ENCODE data around the gene GRPR. TPM values are rescaled to one million over a fixed set of nuclear protein-coding genes. Genes with fewer than 3 reads are reported as not detected.
"Not testable (repeated sequence)": the region's sequence is repeated elsewhere in the genome, so short reads cannot be mapped to it uniquely, and the experiment has no call there.

The GRPR gene
- polyA plus RNA-seq, 1 donor (not counting 4 experiments of a cell fraction or from before 2014, with no cell fraction given): 0.08 TPM

GRCh38 chrX:16156692-16157331, 33.4 kb downstream of the GRPR start:
- TF ChIP-seq CTCF (optimal IDR thresholded peaks at IDR 0.05 in 1 of 3, IDR thresholded peaks at IDR 0.05 in 1 of 3, conservative IDR thresholded peaks at IDR 0.05 in 1 of 3; ENCODE audit: extremely low read depth in 1 of 3, insufficient read depth in 2 of 3, low read length in 3 of 3): no peak
- TF ChIP-seq EZH2 (IDR thresholded peaks at IDR 0.05; ENCODE audit: low read length): no peak
- no peaks in the 10 kb centered on the region for H4K20me1 ChIP-seq (ENCODE audit: control insufficient read depth, extremely low read depth, insufficient read depth, low read length)
- H3K27me3 ChIP-seq (ENCODE audit: control insufficient read depth, extremely low read depth, insufficient read depth, low read length): no peaks in the 10 kb centered on the region
- no peaks in the 10 kb centered on the region for H3K9me3 ChIP-seq (ENCODE audit: control insufficient read depth, low read depth, low read length)
- dilution Hi-C loops (cut with MboI; ENCODE audit: extremely low pct_ligation_motif_present, low sequenced_read_pairs): no loop called here
- no peaks in the 10 kb centered on the region for H3K79me2 ChIP-seq (ENCODE audit: control insufficient read depth, insufficient read depth, low read length)
- DNase-seq (ENCODE audit: low read depth, low spot score) (no peak), FAIRE-seq (no peak)
- H3K4me1 ChIP-seq (ENCODE audit: control insufficient read depth, extremely low read depth, insufficient read depth, low read length): peaks cover 22% of the 10 kb centered on the region
- H3K9ac ChIP-seq (ENCODE audit: control insufficient read depth, extremely low read depth, insufficient read depth, low read length): no peak overlapping the region
- H3K27ac ChIP-seq (ENCODE audit: control insufficient read depth, insufficient read depth, low read length): no peak overlapping the region
- H2AFZ ChIP-seq (ENCODE audit: control insufficient read depth, low read length): no peak overlapping the region
- no peak overlapping the region for H3K4me3 ChIP-seq (ENCODE audit: control insufficient read depth in 2 of 3, extremely low read depth in 1 of 3, insufficient read depth in 2 of 3, low read depth in 1 of 3, low read length in 3 of 3)
- no peaks in the 10 kb centered on the region for H3K9me1 ChIP-seq (ENCODE audit: control insufficient read depth, extremely low read depth, insufficient read depth, low read length)
- no peaks in the 10 kb centered on the region for H3K36me3 ChIP-seq (ENCODE audit: control insufficient read depth in 2 of 2, extremely low read depth in 1 of 2, insufficient read depth in 2 of 2, low read length in 2 of 2)
- no peak overlapping the region for H3K4me2 ChIP-seq (ENCODE audit: control insufficient read depth, extremely low read depth, insufficient read depth, low read depth, low read length)

- TF ChIP-seq CTCF (optimal IDR thresholded peaks at IDR 0.05 in 1 of 3, IDR thresholded peaks at IDR 0.05 in 1 of 3, conservative IDR thresholded peaks at IDR 0.05 in 1 of 3; ENCODE audit: extremely low read depth in 1 of 3, insufficient read depth in 2 of 3, low read length in 3 of 3): no peak
- TF ChIP-seq EZH2 (IDR thresholded peaks at IDR 0.05; ENCODE audit: low read length): no peak
- peaks cover 22% of the 10 kb centered on the region for H3K4me1 ChIP-seq (ENCODE audit: control insufficient read depth, extremely low read depth, insufficient read depth, low read length)
- no peak overlapping the region for H2AFZ ChIP-seq (ENCODE audit: control insufficient read depth, low read length)
- no peaks in the 10 kb centered on the region for H3K9me1 ChIP-seq (ENCODE audit: control insufficient read depth, extremely low read depth, insufficient read depth, low read length)
- FAIRE-seq (peak; percentile 99), DNase-seq (ENCODE audit: low read depth, low spot score) (peak; percentile 79)
- dilution Hi-C loops (cut with MboI; ENCODE audit: extremely low pct_ligation_motif_present, low sequenced_read_pairs): no loop called here
- no peaks in the 10 kb centered on the region for H3K79me2 ChIP-seq (ENCODE audit: control insufficient read depth, insufficient read depth, low read length)
- no peaks in the 10 kb centered on the region for H3K27me3 ChIP-seq (ENCODE audit: control insufficient read depth, extremely low read depth, insufficient read depth, low read length)
- H4K20me1 ChIP-seq (ENCODE audit: control insufficient read depth, extremely low read depth, insufficient read depth, low read length): no peaks in the 10 kb centered on the region
- H3K4me2 ChIP-seq (ENCODE audit: control insufficient read depth, extremely low read depth, insufficient read depth, low read depth, low read length): peak overlapping the region; percentile 60
- no peaks in the 10 kb centered on the region for H3K9me3 ChIP-seq (ENCODE audit: control insufficient read depth, low read depth, low read length)
- H3K9ac ChIP-seq (ENCODE audit: control insufficient read depth, extremely low read depth, insufficient read depth, low read length): no peak overlapping the region
- H3K36me3 ChIP-seq (ENCODE audit: control insufficient read depth in 2 of 2, extremely low read depth in 1 of 2, insufficient read depth in 2 of 2, low read length in 2 of 2): no peaks in the 10 kb centered on the region
- peak overlapping the region; percentile 17 for H3K27ac ChIP-seq (ENCODE audit: control insufficient read depth, insufficient read depth, low read length)
- H3K4me3 ChIP-seq (ENCODE audit: control insufficient read depth in 2 of 3, extremely low read depth in 1 of 3, insufficient read depth in 2 of 3, low read depth in 1 of 3, low read length in 3 of 3): peak overlapping the region in 1 of 3 experiments; percentile 15
These were observed 37.4 kb downstream of the GRPR start for GRCh38 chrX:16160729-16161128.

GRCh38 chrX:16161173-16161572, 37.8 kb downstream of the GRPR start:
- Histone ChIP-seq H3K27ac (ENCODE audit: control insufficient read depth, insufficient read depth, low read length) (peak overlapping the region; percentile 17), H3K4me1 (ENCODE audit: control insufficient read depth, extremely low read depth, insufficient read depth, low read length) (peaks cover 22% of the 10 kb centered on the region), H3K4me2 (ENCODE audit: control insufficient read depth, extremely low read depth, insufficient read depth, low read depth, low read length) (peak overlapping the region; percentile 60)
- H3K9me3 ChIP-seq (ENCODE audit: control insufficient read depth, low read depth, low read length); FAIRE-seq; H3K27me3 ChIP-seq (ENCODE audit: control insufficient read depth, extremely low read depth, insufficient read depth, low read length); DNase-seq (ENCODE audit: low read depth, low spot score); H3K9ac ChIP-seq (ENCODE audit: control insufficient read depth, extremely low read depth, insufficient read depth, low read length); H3K36me3 ChIP-seq (ENCODE audit: control insufficient read depth in 2 of 2, extremely low read depth in 1 of 2, insufficient read depth in 2 of 2, low read length in 2 of 2); H3K79me2 ChIP-seq (ENCODE audit: control insufficient read depth, insufficient read depth, low read length); H4K20me1 ChIP-seq (ENCODE audit: control insufficient read depth, extremely low read depth, insufficient read depth, low read length); H3K9me1 ChIP-seq (ENCODE audit: control insufficient read depth, extremely low read depth, insufficient read depth, low read length); H2AFZ ChIP-seq (ENCODE audit: control insufficient read depth, low read length); H3K4me3 ChIP-seq (ENCODE audit: control insufficient read depth in 2 of 3, extremely low read depth in 1 of 3, insufficient read depth in 2 of 3, low read depth in 1 of 3, low read length in 3 of 3); dilution Hi-C loops (cut with MboI; ENCODE audit: extremely low pct_ligation_motif_present, low sequenced_read_pairs): not testable (repeated sequence)
